GM23248 (cell line): ENCODE measurements around the gene USP11. TPM values are rescaled to one million over a fixed set of nuclear protein-coding genes. Genes with fewer than 3 reads are reported as not detected.

Experiments
- DNase-seq: peaks from one replicate; pipeline ENCODE4 v3.0.0-alpha.2; 2015
- H2AFZ ChIP-seq: fragments of 200-600 bp; sonication (generic); 2 replicates; pipeline ENCODE4 v1.6.1; 2016; ENCODE audit warnings: antibody characterized with exemption
- H3F3A ChIP-seq: fragments of 200-600 bp; sonication (generic); 2 replicates; pipeline ENCODE4 v1.6.1; 2016; ENCODE audit warnings: mild to moderate bottlenecking, antibody characterized with exemption, mixed run types; ENCODE audit not compliant: insufficient read depth
- H3K27ac ChIP-seq: fragments of 200-600 bp; sonication (generic); 2 replicates; pipeline ENCODE4 v1.5.1; 2016; ENCODE audit warnings: mild to moderate bottlenecking
- H3K27me3 ChIP-seq: fragments of 200-600 bp; sonication (generic); replicated peaks from 2 replicates; pipeline ENCODE4 v1.6.1; 2016; ENCODE audit warnings: mild to moderate bottlenecking; ENCODE audit not compliant: insufficient read depth
- H3K36me3 ChIP-seq: fragments of 200-600 bp; sonication (generic); 2 replicates; pipeline ENCODE4 v1.6.1; 2016; ENCODE audit warnings: low read depth, mild to moderate bottlenecking
- H3K4me1 ChIP-seq: fragments of 200-600 bp; sonication (generic); 2 replicates; pipeline ENCODE4 v1.6.1; 2016; ENCODE audit warnings: mild to moderate bottlenecking; ENCODE audit not compliant: insufficient read depth
- H3K4me2 ChIP-seq: fragments of 200-600 bp; sonication (generic); one replicate; pipeline ENCODE4 v1.6.1; 2016; ENCODE audit warnings: mild to moderate bottlenecking; ENCODE audit not compliant: unreplicated experiment
- H3K4me3 ChIP-seq: fragments of 200-600 bp; sonication (generic); 2 replicates; pipeline ENCODE4 v1.5.1; 2016; ENCODE audit warnings: mild to moderate bottlenecking
- H3K79me2 ChIP-seq: fragments of 200-600 bp; sonication (generic); 2 replicates; pipeline ENCODE4 v1.6.1; 2016; ENCODE audit warnings: mild to moderate bottlenecking; ENCODE audit not compliant: insufficient read depth
- H3K9ac ChIP-seq: fragments of 200-600 bp; sonication (generic); 2 replicates; pipeline ENCODE4 v1.6.1; 2016; ENCODE audit warnings: mild to moderate bottlenecking
- H3K9me2 ChIP-seq: fragments of 200-600 bp; sonication (generic); 2 replicates; pipeline ENCODE4 v1.6.1; 2016; ENCODE audit warnings: mixed run types, mild to moderate bottlenecking, moderate library complexity; ENCODE audit not compliant: insufficient read depth
- H3K9me3 ChIP-seq: fragments of 200-600 bp; sonication (generic); one replicate; pipeline ENCODE4 v1.6.1; 2017; ENCODE audit warnings: low read depth
- H4K20me1 ChIP-seq: fragments of 200-600 bp; sonication (generic); 2 replicates; pipeline ENCODE4 v1.6.0; 2016; ENCODE audit not compliant: insufficient read depth
- EZH2 ChIP-seq: fragments of 200-600 bp; sonication (generic); IDR thresholded peaks from 2 replicates; pipeline ENCODE4 v1.6.1; 2018; ENCODE audit warnings: antibody characterized with exemption, mild to moderate bottlenecking; ENCODE audit not compliant: insufficient read depth, poor library complexity, severe bottlenecking
- EZH2phosphoT487 ChIP-seq: fragments of 200-600 bp; sonication (generic); IDR thresholded peaks from 2 replicates; pipeline ENCODE4 v1.6.1; 2018; ENCODE audit warnings: antibody characterized with exemption, moderate library complexity, mild to moderate bottlenecking, low read depth; ENCODE audit not compliant: insufficient read depth
- WGBS, 2 experiments: methylation state at CpG; one replicate each; pipeline ENCODE4 v1.1.6; 2015 to 2017; ENCODE audit warnings: low lambda C conversion rate in 2 of 2, low coverage in 1 of 2; ENCODE audit errors: missing lambda C conversion rate in 2 of 2; 5-methylcytosine and 5-hydroxymethylcytosine counted together
- in situ Hi-C: fragments of 300-500 bp; cut with MboI; formaldehyde crosslinking; loops from 2 replicates; pipeline ENCODE4 v1.15.0; 2020
- polyA plus RNA-seq: library from polyadenylated mRNA; unstranded; fragments of >200 nt; fragmentation: Nextera tagmentation; extraction: Ambion mirVana; gene quantifications from 2 replicates; pipeline ENCODE4 v1.2.1, GENCODE V29; 2016
- total RNA-seq: library from RNA; depleted of rRNA; stranded (reverse); fragments of >200 nt; shearing (Covaris generic); gene quantifications from 2 replicates; pipeline ENCODE4 v1.2.3, GENCODE V29; 2014

Gene USP11
- total and polyA plus RNA-seq, 2 experiments from 2014 or later: 36.6 to 61.4 TPM

DNA sequence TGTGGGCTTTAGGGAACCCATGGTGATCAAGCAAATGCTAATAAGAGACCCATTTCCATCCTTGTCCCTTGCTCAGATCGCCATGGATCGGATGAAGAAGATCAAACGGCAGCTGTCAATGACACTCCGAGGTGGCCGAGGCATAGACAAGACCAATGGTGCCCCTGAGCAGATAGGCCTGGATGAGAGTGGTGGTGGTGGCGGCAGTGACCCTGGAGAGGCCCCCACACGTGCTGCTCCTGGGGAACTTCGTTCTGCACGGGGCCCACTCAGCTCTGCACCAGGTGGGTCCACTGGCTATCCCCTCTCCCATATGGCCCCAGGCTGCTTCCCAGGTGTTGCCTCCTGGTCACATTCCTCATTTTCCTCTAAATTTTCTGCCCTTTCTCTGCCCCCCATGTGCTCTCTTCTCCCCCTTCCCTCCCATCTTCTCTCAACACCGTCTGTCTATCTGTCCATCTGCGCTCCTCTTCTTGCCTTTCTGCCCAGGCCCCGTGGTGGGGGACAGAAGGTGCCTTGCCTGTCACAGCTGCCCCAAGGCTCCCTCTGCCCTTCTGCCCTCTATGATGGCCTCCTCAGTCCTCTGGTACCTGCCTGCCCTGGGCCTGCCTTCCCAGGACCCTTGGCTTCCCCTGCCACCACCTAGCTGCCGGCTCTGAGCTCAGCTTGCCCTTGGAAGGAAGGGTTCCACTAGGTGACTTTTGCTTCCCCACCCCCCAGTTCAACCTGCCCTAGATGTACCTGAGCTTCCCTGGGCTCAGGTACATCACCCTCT is 9.1 kb upstream of the USP11 start:
- Histone ChIP-seq H3K9me2 (no peaks in the 10 kb centered on the region), H3F3A (no peaks in the 10 kb centered on the region), H3K4me1 (peaks cover 11% of the 10 kb centered on the region; the same call in 1 of the 2 replicates), H3K79me2 (peaks cover 37% of the 10 kb centered on the region), H3K27me3 (no peaks in the 10 kb centered on the region), H3K9me3 (no peaks in the 10 kb centered on the region), H3K4me3 (no peak overlapping the region), H3K4me2 (no peak overlapping the region), H3K9ac (no peak overlapping the region), H3K27ac (no peak overlapping the region), H2AFZ (no peak overlapping the region), H3K36me3 (no peaks in the 10 kb centered on the region), H4K20me1 (no peaks in the 10 kb centered on the region)
- WGBS, 2 experiments: 89 to 95% methylated on average over 8 to 12 of the region's 13 CpGs
- TF ChIP-seq EZH2phosphoT487 (no peak), EZH2 (no peak)
- DNase-seq: no peak
- in situ Hi-C loops: loop anchor here (25.0 kb wide), 1 partner anchor 164 kb away; no protein-coding TSS in a partner anchor

DNA sequence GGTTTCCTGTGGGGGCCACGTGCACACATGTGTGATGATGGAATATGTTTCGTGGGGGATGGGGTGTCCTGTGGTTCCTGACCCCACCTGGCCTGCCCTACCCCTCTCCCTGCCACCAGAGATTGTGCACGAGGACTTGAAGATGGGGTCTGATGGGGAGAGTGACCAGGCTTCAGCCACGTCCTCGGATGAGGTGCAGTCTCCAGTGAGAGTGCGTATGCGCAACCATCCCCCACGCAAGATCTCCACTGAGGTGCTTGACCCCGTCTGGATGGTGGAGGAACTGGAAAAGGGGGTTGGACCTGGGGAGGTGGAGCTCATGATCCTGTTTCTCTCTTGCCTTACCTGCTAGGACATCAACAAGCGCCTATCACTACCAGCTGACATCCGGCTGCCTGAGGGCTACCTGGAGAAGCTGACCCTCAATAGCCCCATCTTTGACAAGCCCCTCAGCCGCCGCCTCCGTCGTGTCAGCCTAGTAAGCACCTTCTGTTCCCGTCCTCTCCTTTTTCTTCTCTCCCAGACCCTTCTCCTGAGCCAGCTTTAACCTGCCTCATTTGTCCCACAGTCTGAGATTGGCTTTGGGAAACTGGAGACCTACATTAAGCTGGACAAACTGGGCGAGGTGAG is 8.4 kb upstream of the USP11 start:
- no peak for DNase-seq
- in situ Hi-C loops: loop anchor here (25.0 kb wide), 1 partner anchor 163 kb away; no protein-coding TSS in a partner anchor
- no peaks in the 10 kb centered on the region for H3K36me3 ChIP-seq
- H3K4me1 ChIP-seq: peaks cover 11% of the 10 kb centered on the region; the same call in 1 of the 2 replicates
- H3K27ac ChIP-seq: no peak overlapping the region
- H3K27me3 ChIP-seq: no peaks in the 10 kb centered on the region
- H2AFZ ChIP-seq: no peak overlapping the region
- H3K4me2 ChIP-seq: no peak overlapping the region
- H3K4me3 ChIP-seq: no peak overlapping the region
- no peaks in the 10 kb centered on the region for H3K9me2 ChIP-seq
- TF ChIP-seq EZH2phosphoT487 (no peak), EZH2 (no peak)
- peaks cover 30% of the 10 kb centered on the region for H3K79me2 ChIP-seq
- H3F3A ChIP-seq: no peaks in the 10 kb centered on the region
- no peak overlapping the region for H3K9ac ChIP-seq
- 88 to 95% methylated on average over 11 to 12 of the region's 17 CpGs for WGBS, 2 experiments
- H4K20me1 ChIP-seq: no peaks in the 10 kb centered on the region
- no peaks in the 10 kb centered on the region for H3K9me3 ChIP-seq

DNA sequence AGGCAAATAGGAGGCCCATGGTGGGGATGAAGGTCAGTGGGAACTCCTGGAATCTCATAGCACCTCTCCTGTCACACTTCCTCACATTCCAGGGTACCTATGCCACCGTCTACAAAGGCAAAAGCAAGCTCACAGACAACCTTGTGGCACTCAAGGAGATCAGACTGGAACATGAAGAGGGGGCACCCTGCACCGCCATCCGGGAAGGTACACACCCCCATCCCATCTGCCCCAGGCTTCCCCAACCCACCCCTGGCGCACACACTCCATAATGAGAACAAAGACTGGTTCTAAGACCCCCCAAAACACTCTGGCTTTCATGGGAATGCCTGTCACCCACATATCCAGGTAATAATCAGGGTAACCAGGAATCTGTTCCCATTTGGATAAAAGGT is 7.9 kb upstream of the USP11 start:
- Histone ChIP-seq H3K4me3 (no peak overlapping the region), H4K20me1 (no peaks in the 10 kb centered on the region), H3K9me2 (no peaks in the 10 kb centered on the region), H3K79me2 (peaks cover 25% of the 10 kb centered on the region), H2AFZ (no peak overlapping the region), H3K9me3 (no peaks in the 10 kb centered on the region), H3K36me3 (no peaks in the 10 kb centered on the region), H3K27ac (no peak overlapping the region), H3K4me2 (no peak overlapping the region), H3F3A (no peaks in the 10 kb centered on the region), H3K9ac (no peak overlapping the region), H3K4me1 (peaks cover 11% of the 10 kb centered on the region; the same call in 1 of the 2 replicates), H3K27me3 (no peaks in the 10 kb centered on the region)
- in situ Hi-C loops: loop anchor here (25.0 kb wide), 1 partner anchor 162 kb away; no protein-coding TSS in a partner anchor
- no peak for DNase-seq
- TF ChIP-seq EZH2phosphoT487 (no peak), EZH2 (no peak)
- WGBS, 2 experiments: 77% methylated on average over 4 of the region's 4 CpGs; no CpG with 5 or more reads in 1 of the 2 experiments

DNA sequence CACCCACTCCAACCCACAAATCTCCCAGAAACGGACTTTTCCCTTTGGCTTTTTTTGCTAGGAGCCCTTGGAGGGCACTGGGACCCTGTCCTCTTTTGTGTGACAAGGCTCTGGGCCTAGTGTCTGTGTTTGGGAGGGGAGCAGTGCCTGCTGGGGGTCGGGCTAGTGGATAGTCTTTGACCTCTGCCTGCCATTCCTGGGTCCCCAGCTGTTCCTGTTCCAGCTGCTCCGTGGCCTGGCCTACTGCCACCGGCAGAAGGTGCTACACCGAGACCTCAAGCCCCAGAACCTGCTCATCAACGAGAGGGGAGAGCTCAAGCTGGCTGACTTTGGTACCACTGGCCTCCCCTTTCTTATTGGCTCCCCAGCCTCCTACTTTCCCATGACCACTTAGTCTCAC is 6.7 kb upstream of the USP11 start:
- Histone ChIP-seq H3K36me3 (no peaks in the 10 kb centered on the region), H3K27ac (no peak overlapping the region), H3K9me2 (no peaks in the 10 kb centered on the region), H3K9ac (no peak overlapping the region), H3K27me3 (no peaks in the 10 kb centered on the region), H4K20me1 (no peaks in the 10 kb centered on the region), H3K4me3 (no peak overlapping the region), H3K79me2 (peaks cover 13% of the 10 kb centered on the region), H3K4me2 (no peak overlapping the region), H3K9me3 (no peaks in the 10 kb centered on the region), H3F3A (no peaks in the 10 kb centered on the region), H2AFZ (no peak overlapping the region), H3K4me1 (no peaks in the 10 kb centered on the region)
- in situ Hi-C loops: no loop called here
- no peak for DNase-seq
- no peak for TF ChIP-seq EZH2
- no peak for TF ChIP-seq EZH2phosphoT487
- WGBS, 2 experiments: 89 to 95% methylated on average over 2 to 5 of the region's 6 CpGs
